ENCODE results near the gene SLIT3.
"Not testable (repeated sequence)": the region's sequence is repeated elsewhere in the genome, so short reads cannot be mapped to it uniquely, and the experiment has no call there.

SLIT3 gene

GRCh38 chr5:168648016-168648415, 652.9 kb downstream of the SLIT3 start:
- no peak for TF ChIP-seq CTCF (conservative IDR thresholded peaks at IDR 0.05; ENCODE audit: low read depth, low read length)
- no peak for DNase-seq (ENCODE audit: low read depth)
- H3K4me3 ChIP-seq (ENCODE audit: low read length) = no peak overlapping the region

- H3K4me3 ChIP-seq (ENCODE audit: low read length) = no peak overlapping the region
- no peak for TF ChIP-seq CTCF (conservative IDR thresholded peaks at IDR 0.05; ENCODE audit: low read depth, low read length)
- no peak for DNase-seq (ENCODE audit: low read depth)
Observed at GRCh38 chr5:168647083-168647482, 653.9 kb downstream of the SLIT3 start.

GRCh38 chr5:168646335-168646734, 654.6 kb downstream of the SLIT3 start:
- no peak for TF ChIP-seq CTCF (conservative IDR thresholded peaks at IDR 0.05; ENCODE audit: low read depth, low read length)
- no peak for DNase-seq (ENCODE audit: low read depth)
- H3K4me3 ChIP-seq (ENCODE audit: low read length) = no peak overlapping the region

GRCh38 chr5:168645195-168645594, 655.7 kb downstream of the SLIT3 start:
- DNase-seq (ENCODE audit: low read depth) = no peak
- no peak overlapping the region for H3K4me3 ChIP-seq (ENCODE audit: low read length)
- no peak for TF ChIP-seq CTCF (conservative IDR thresholded peaks at IDR 0.05; ENCODE audit: low read depth, low read length)

GRCh38 chr5:168642019-168642418, 658.9 kb downstream of the SLIT3 start:
- DNase-seq (ENCODE audit: low read depth) = no peak
- H3K4me3 ChIP-seq (ENCODE audit: low read length) = no peak overlapping the region
- no peak for TF ChIP-seq CTCF (conservative IDR thresholded peaks at IDR 0.05; ENCODE audit: low read depth, low read length)

GRCh38 chr5:168638846-168639245, 662.1 kb downstream of the SLIT3 start:
- H3K4me3 ChIP-seq (ENCODE audit: low read length) = not testable (repeated sequence)

GRCh38 chr5:168637793-168638192, 663.1 kb downstream of the SLIT3 start:
- no peak overlapping the region for H3K4me3 ChIP-seq (ENCODE audit: low read length)
- no peak for TF ChIP-seq CTCF (conservative IDR thresholded peaks at IDR 0.05; ENCODE audit: low read depth, low read length)
- no peak for DNase-seq (ENCODE audit: low read depth)

More at GRCh38 chr5:168638846-168639245, 662.1 kb downstream of the SLIT3 start:
- DNase-seq (ENCODE audit: low read depth) = not testable (repeated sequence)

- no peak for TF ChIP-seq CTCF (conservative IDR thresholded peaks at IDR 0.05; ENCODE audit: low read depth, low read length)
- no peak for DNase-seq (ENCODE audit: low read depth)
- H3K4me3 ChIP-seq (ENCODE audit: low read length) = no peak overlapping the region
Observed at GRCh38 chr5:168637281-168637680, 663.7 kb downstream of the SLIT3 start.

- DNase-seq (ENCODE audit: low read depth) = not testable (repeated sequence)
Observed at GRCh38 chr5:168630958-168631357, 670.0 kb downstream of the SLIT3 start.

More at GRCh38 chr5:168630958-168631357, 670.0 kb downstream of the SLIT3 start:
- not testable (repeated sequence) for H3K4me3 ChIP-seq (ENCODE audit: low read length)

All from retinal pigment epithelial cell (primary cell).